HG03060 (cell line): Measurements from ENCODE around the gene OPRD1.

ENCODE experiments used
- ATAC-seq: cut with Tn5 transposase; IDR thresholded peaks from one replicate; pipeline ENCODE4 v1.9.1; 2021; ENCODE audit warnings: low read depth, moderate number of reproducible peaks; ENCODE audit not compliant: unreplicated experiment

The OPRD1 gene

GRCh38 chr1:28898405-28898881 lies 86.5 kb downstream of the OPRD1 start:
- no peak for ATAC-seq

- ATAC-seq: no peak
These were observed 87.3 kb downstream of the OPRD1 start for GRCh38 chr1:28899267-28899666.

GRCh38 chr1:28900562-28900961 lies 88.6 kb downstream of the OPRD1 start:
- ATAC-seq: no peak

- no peak for ATAC-seq
These were observed 90.8 kb downstream of the OPRD1 start for GRCh38 chr1:28902738-28903137.

GRCh38 chr1:28905921-28906666 lies 94.1 kb downstream of the OPRD1 start:
- ATAC-seq: no peak

- ATAC-seq: no peak
These were observed 97.2 kb downstream of the OPRD1 start for GRCh38 chr1:28909198-28909597.

GRCh38 chr1:28910379-28911115 lies 98.6 kb downstream of the OPRD1 start:
- no peak for ATAC-seq

- ATAC-seq: no peak
These were observed 101.8 kb downstream of the OPRD1 start for GRCh38 chr1:28913786-28914227.

- no peak for ATAC-seq
These were observed 102.5 kb downstream of the OPRD1 start, which contains the start of gene EPB41 for GRCh38 chr1:28914228-28915030. TSS of gene EPB41 (plus strand) at chr1:28914569. CDS start at chr1:28987438, 72,869 bp downstream.

GRCh38 chr1:28915031-28915895 lies 103.3 kb downstream of the OPRD1 start:
- ATAC-seq: no peak

- ATAC-seq: no peak
These were observed 105.8 kb downstream of the OPRD1 start for GRCh38 chr1:28917757-28918118.
